H1 (cell line): Measurements from ENCODE around the gene INTS2. TPM values are rescaled to one million over a fixed set of nuclear protein-coding genes. Genes with fewer than 3 reads are reported as not detected.

ENCODE experiments used
- CHD1 ChIP-seq: IDR thresholded peaks from 2 replicates; pipeline ENCODE4 v1.6.1; 2012; ENCODE audit warnings: low read depth, low read length, improper control_type of control experiment
- CHD2 ChIP-seq: IDR thresholded peaks from 2 replicates; pipeline ENCODE4 v1.6.1; 2012; ENCODE audit warnings: low read length, improper control_type of control experiment
- RNF2 ChIP-seq: fragments of 200-900, 300-1000 bp; sonication (generic); IDR thresholded peaks from 2 replicates; pipeline ENCODE4 v1.7.1; 2016; ENCODE audit warnings: borderline replicate concordance, low read depth, mild to moderate bottlenecking, antibody characterized with exemption, low read length; ENCODE audit not compliant: poor library complexity, severe bottlenecking; ENCODE audit errors: missing control alignments
- TBP ChIP-seq: IDR thresholded peaks from 2 replicates; pipeline ENCODE4 v1.6.1; 2011; ENCODE audit warnings: low read depth, low read length, improper control_type of control experiment
- TCF12 ChIP-seq: IDR thresholded peaks from 2 replicates; pipeline ENCODE4 v1.6.1; 2011; ENCODE audit warnings: low read depth, mild to moderate bottlenecking, low read length
- polyA plus RNA-seq, 7 experiments: library from polyadenylated mRNA; depleted of rRNA in 3 of 7; stranded (reverse) in 5 of 7; unstranded in 2 of 7; fragments of >200 nt in 5 of 7; fragments of 200-250 nt in 2 of 7; gene quantifications; 1 replicate in 5 of 7; 2 replicates in 1 of 7; 4 replicates in 1 of 7; pipeline versions ENCODE4 v1.2.1 to v1.2.3, GENCODE V29; 2011 to 2013; ENCODE audit warnings: missing spikeins in 2 of 7, mixed read lengths in 2 of 7
- total RNA-seq: library from RNA; stranded (reverse); fragmentation: NEBNext Ultra II Directional; extraction: Animal tissue kit (Norgen Biotek cat#: 25700); gene quantifications from 2 replicates; pipeline ENCODE4 v1.2.1, GENCODE V29; 2021
- TF ChIP-seq, protein P1 (sequence below): IDR thresholded peaks from 2 replicates; pipeline ENCODE4 v1.6.1; 2012; ENCODE audit warnings: low read length, inconsistent platforms

The INTS2 gene
- total and polyA plus RNA-seq, 2 of the 8 experiments (the other 6 are each of a cell fraction or from before 2014, with no cell fraction given) = 9.4 to 21.8 TPM

DNA sequence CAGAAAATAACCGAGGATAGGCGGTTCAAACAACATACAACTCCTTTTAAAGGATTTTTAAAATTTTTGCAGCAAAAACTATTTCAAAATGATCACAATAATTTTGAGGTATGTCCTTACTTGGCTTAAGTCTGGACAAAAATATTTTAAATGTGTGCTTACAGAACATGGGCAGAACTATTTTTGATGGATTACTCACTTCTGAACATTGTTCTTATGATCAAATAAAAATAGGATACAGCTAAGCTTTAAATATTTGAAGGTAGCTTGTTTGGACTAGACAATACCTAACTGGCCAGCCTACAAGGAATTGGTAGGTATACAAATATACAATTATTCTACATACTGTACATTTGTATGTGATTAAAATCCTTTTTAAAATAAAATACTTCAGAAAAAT, 14.3 kb upstream of the INTS2 start (continued):
- no peak for TF ChIP-seq TBP
- TF ChIP-seq CHD1 = no peak
- no peak for TF ChIP-seq CHD2
- no peak for TF ChIP-seq TCF12
- TF ChIP-seq RNF2 = no peak
- TF ChIP-seq, protein P1, sequence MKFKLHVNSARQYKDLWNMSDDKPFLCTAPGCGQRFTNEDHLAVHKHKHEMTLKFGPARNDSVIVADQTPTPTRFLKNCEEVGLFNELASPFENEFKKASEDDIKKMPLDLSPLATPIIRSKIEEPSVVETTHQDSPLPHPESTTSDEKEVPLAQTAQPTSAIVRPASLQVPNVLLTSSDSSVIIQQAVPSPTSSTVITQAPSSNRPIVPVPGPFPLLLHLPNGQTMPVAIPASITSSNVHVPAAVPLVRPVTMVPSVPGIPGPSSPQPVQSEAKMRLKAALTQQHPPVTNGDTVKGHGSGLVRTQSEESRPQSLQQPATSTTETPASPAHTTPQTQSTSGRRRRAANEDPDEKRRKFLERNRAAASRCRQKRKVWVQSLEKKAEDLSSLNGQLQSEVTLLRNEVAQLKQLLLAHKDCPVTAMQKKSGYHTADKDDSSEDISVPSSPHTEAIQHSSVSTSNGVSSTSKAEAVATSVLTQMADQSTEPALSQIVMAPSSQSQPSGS = no peak
- TF ChIP-seq, all 59 proteins: peak for 0
